Fibroblast of skin of left quadriceps (primary cell): ENCODE data around the gene KRT83.
"Not testable (repeated sequence)": the region's sequence is repeated elsewhere in the genome, so short reads cannot be mapped to it uniquely, and the experiment has no call there.

ENCODE experiments used
- DNase-seq, 2 experiments: peaks; one replicate each; pipeline ENCODE4 v3.0.0-alpha.2; 2013; ENCODE audit warnings: low read depth in 2 of 2

Gene KRT83

GRCh38 chr12:52310622-52311284 lies 10.4 kb downstream of the KRT83 start:
- no peak for DNase-seq

DNA sequence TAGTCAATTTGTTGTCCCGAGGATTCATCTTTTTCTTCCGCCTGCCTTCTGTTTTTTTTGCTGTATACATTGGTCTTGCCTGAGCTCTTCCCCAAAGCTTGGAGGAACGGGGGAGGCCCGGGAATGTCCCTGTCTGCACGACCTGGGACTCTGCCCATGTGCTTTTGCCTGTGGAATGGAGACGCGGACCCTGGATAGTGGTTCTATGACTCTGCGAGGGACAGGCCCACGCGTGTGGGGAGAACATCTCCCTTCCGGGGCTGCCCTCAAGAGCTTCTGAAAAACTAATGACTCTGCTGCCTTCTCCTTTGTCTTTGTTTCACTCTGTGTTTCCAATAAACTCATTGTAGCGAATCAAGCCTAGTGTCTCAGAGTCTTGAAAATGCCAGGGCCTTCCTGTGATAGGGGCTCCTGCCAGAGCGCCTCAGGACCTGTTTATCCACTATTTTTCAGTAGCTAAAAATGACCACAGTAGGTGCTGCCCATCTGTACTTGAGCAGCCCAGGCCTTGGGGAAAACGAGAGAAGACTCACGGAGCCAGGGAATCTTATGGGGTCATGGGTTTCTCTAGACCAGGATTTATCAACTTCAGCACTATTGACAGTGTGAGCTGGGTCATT lies 12.3 kb downstream of the KRT83 start:
- DNase-seq = no peak

GRCh38 chr12:52307836-52308805 lies 13.1 kb downstream of the KRT83 start:
- no peak for DNase-seq

DNA sequence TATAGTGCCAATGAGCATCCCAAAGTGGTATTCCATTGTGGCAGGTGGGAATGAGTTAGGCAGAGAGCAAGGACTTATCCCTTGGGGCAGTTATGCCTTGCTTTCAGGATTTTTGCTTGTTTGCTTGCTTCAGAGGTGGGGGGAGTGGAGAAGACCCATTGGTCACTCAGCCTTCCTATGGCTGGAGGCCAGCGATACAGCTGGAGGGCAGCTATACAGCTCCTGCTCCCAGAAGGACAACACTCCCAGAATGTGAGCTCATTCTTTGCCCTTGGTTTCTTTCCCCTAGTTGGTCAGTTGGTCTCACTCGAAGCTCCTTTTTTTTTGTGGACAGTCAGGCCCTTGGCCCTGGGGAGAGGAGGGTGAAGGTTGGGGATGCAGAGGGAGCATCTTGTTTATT lies 14.5 kb downstream of the KRT83 start:
- DNase-seq = no peak

DNA sequence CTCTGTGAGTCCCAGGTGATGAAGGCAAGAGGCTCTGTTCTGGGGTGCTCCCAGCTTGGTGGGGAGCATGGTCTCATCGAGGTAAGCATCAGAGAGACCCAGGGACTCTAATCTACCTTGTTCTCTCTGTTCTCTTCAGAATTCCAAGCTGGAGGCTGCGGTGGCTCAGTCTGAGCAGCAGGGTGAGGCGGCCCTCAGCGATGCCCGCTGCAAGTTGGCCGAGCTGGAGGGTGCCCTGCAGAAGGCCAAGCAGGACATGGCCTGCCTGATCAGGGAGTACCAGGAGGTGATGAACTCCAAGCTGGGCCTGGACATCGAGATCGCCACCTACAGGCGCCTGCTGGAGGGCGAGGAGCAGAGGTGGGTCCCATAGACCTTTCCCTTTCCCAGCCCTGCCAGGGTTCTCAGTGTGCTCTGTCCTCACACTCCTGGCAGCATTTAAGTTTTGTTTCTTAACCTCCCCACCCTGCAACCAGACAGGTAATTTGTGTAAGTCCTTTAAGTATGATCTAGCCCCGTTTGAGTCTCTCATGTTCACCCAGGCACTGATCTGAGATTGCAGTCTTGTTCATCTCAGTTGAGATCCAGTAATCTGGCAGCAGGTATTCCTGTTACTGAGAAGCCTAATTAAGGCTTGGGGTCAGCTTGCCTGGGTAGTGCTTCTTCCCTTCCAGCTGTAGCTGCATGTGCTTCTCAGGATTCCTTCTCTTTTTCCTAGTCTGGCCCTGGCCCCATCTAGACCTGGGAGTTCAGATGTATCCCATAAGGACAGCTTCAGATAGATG lies 15.1 kb downstream of the KRT83 start:
- DNase-seq = no peak

DNA sequence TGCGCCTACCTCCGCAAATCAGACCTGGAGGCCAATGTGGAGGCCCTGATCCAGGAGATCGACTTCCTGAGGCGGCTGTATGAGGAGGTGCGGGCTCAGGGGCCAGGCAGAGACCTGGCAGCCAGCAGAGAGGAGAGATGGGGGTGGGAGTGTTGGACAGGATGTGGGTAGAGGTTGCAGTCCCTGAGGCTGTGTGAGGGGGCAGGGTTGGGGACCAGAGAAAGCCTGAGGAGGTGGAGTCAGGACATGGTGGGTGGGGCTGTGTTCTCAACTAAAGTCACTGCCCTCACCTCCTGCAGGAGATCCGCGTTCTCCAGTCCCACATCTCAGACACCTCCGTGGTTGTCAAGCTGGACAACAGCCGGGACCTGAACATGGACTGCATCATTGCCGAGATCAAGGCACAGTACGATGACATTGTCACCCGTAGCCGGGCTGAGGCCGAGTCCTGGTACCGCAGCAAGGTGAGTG lies 16.2 kb downstream of the KRT83 start:
- DNase-seq = not testable (repeated sequence)

GRCh38 chr12:52302242-52302914 lies 18.8 kb downstream of the KRT83 start:
- not testable (repeated sequence) for DNase-seq

DNA sequence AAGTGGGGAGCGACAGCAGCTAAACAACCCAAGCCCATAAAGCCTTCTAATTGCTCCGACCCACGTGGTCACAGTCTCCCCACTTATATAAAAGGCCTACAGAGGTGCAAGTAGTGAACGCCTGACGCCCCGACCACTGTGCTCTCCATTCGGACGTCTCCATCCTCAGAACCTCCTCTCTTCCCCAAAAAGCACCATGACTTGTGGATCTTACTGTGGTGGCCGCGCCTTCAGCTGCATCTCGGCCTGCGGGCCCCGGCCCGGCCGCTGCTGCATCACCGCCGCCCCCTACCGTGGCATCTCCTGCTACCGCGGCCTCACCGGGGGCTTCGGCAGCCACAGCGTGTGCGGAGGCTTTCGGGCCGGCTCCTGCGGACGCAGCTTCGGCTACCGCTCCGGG lies 19.5 kb downstream of the KRT83 start:
- not testable (repeated sequence) for DNase-seq

DNA sequence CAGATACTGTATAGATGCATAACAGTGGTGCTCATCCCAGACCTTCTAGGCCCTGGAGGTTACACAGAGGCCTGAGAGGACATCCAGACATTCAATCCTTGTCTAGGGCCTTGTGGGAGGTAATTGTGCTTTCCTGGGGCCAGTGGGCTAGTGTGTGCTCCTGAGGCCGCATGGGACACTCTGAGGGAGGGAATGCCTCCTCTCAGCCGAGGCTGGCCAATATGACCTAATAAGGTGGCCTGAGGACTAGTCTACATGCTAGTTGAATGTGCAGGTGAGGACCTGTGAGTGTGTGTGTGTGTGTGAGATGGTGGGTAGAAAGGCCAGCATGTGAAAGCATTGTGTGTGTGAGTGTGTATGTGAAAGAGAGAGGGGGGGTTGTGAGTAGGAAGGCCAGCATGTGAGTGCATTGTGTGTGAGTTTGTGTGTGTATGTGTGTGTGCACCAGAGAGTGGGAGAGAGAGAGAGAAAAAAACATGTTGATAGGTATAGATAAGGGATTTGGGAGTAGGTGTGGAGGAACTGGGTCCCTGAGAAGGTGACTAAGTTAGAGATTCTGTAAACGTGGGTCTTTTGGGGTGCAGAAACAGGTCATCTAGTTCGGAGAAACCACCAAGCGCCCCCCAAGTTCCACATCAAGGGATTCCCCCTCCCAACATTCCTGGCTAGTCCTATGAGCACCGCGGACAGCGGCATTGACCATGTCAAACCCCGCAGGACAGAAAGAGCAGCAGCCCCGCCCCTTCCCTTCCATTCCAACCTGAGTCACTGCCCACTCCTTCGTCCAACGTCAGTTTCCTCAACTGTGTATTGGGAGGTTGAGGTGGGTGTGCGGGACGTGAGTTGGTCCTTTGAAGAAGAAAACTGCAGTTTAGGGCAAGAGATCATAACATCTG lies 20.2 kb downstream of the KRT83 start:
- no peak for DNase-seq

DNA sequence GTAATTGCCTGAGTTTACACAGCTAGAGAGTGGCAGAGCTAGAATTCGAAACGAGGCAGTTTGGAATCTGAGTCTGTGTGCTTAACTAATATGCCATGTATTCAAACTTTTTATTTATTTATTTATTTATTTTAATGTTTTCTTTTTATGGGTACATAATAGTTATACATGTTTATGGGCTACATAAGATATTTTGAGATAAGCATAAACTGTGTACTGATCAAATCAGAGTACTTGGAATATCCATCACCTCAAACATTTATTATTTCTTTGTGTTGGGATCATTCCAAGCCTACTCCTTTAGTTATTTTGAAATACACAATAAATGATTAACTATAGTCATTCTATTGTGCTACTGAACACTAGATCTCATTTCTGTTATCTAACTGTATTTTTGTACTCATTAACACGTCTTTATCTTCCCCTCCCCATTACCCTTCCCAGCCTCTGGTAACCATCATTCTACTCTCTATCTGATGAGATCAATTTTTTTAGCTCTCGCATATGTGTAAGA lies 22.5 kb downstream of the KRT83 start:
- no peak for DNase-seq

GRCh38 chr12:52296572-52297215 lies 24.5 kb downstream of the KRT83 start:
- DNase-seq = no peak

DNA sequence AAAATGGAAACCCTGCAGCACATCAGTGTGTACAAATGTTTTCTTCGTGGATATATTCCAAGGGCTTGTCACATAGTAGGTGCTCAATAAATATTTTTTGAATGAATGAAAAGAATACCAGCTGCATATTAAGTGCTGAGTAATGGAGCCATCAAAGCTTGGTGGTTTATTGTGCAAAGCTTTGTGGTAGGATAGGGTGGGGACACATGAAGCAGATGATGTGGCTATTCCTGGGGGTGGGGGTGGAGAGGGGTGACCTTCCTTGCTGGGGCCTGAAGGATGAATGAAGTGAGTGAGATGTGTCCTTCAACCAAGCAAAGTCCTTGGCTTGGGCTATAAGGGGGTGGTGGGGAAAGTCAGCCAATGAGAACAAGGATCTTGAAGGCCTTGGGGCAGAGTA lies 25.5 kb downstream of the KRT83 start:
- no peak for DNase-seq

DNA sequence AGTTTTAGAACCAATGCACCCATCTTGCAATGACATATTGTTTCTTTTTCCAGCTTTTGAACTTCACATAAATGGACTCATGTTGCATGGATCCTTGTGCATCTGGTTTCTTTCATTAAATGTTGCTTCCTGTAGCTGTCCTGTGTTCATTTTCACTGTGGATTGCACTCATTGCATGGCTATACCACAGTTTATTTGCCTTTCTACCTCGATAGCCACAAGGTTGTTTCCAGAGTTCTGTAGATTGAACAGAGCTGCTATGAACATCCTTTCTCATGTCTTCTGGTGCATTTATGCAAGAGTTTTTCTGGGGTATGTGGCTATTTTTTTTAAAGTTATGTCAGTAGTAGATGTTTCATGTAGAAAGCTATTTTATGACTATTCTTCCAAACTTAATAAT lies 26.4 kb downstream of the KRT83 start:
- no peak for DNase-seq

DNA sequence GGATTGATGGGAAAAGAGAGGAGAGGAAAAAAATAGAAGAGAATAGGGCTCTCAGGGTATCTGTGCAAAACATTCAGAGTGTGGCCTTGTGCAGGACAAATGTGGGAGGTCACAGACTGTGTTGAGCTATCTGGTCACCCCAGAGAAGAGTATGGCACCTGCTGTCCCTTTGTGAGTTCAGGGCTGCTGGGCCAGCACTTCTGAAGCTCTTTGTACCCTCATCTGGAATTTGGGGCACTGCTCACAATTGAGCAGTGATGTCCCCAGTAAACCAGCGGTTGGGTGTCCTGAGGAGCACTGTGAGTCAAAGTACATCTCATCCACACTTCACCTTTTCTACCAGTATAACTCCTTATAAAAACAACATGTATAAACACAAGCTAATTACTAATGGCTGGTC lies 27.3 kb downstream of the KRT83 start:
- no peak for DNase-seq

GRCh38 chr12:52291267-52291935 lies 29.8 kb downstream of the KRT83 start, which contains the start of gene KRT81:
Gene KRT81 (minus strand): TSS chr12:52291534. CDS start chr12:52291465, 69 bp downstream.
- no peak for DNase-seq

DNA sequence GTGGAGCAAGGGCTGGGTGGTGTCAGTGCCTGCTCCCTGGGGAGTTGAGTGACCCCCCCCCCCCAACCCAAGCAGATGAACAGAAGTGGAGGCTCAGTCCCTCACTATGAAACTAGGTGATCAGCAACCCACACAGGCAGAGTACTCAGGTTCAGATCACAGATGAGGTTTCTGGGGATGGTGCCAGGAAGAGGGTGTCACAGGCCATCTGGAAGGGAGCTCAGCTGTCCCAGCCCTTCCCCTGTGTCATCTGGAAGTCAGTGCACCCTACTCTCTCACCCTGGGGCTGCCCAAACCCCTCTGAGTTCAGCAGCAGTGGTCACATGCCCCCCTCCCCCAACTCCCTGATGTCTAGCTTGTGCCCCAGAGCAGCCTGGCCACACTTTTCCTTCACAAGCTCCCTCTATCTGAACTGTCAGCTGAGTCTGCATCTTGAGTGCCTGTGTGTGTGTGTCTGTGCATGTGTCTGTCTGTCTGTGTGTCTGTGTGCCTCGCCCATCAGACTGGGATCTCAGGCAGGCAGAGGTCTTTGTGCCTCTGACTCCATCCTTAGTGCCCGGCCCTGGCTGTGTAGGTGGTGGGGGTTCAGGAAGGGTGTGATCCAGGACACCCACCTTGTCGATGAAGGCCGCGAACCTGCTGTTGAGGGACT lies 30.6 kb downstream of the KRT83 start:
- not testable (repeated sequence) for DNase-seq

DNA sequence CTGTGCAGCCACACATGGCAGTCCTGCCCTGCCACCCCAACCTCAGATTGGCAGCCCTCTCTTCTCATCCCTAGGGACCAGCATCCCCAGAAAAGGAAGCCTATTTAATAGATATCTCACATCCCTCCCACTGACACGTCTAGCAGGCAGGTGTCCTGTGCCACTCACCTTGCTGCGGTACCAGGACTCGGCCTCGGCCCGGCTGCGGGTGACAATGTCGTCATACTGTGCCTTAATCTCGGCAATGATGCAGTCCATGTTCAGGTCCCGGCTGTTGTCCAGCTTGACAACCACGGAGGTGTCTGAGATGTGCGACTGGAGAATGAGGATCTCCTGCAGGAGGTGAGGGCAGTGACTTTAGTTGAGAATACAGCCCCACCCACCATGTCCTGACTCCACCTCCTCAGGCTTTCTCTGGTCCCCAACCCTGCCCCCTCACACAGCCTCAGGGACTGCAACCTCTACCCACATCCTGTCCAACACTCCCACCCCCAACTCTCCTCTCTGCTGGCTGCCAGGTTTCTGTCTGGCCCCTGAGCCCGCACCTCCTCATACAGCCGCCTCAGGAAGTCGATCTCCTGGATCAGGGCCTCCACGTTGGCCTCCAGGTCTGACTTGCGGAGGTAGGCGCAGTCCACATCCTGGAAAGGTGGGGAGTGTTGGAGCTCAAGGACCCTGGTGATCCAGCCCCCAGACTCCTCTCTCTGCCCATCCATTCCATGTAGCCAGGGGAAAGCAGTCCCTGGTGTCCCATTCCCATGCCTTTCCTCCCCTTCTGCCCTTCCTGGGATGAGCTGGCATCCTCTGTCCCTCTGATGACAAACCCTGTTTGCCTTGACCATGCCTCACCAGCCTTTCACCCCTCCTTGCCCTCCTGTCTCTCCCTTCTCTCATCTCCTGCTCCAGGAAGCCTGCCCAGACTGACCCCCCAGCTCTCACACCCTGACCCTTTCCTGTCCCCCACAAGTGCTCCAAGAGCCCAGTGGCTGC lies 33.1 kb downstream of the KRT83 start:
- not testable (repeated sequence) for DNase-seq
